ENCODE data around the gene SLC8A1.

Gene SLC8A1

GRCh38 chr2:40178971-40179370, 272.9 kb downstream of the SLC8A1 start:
- DNase-seq = no peak

GRCh38 chr2:40178171-40178778, 273.6 kb downstream of the SLC8A1 start:
- no peak for DNase-seq

- no peak for DNase-seq
These were observed 274.5 kb downstream of the SLC8A1 start for GRCh38 chr2:40177366-40177765.

GRCh38 chr2:40173276-40173675, 278.6 kb downstream of the SLC8A1 start:
- no peak for DNase-seq

- no peak for DNase-seq
These were observed 282.0 kb downstream of the SLC8A1 start for GRCh38 chr2:40169856-40170255.

GRCh38 chr2:40169430-40169829, 282.5 kb downstream of the SLC8A1 start:
- DNase-seq = no peak

GRCh38 chr2:40168546-40168945, 283.3 kb downstream of the SLC8A1 start:
- no peak for DNase-seq

- DNase-seq = no peak
These were observed 283.9 kb downstream of the SLC8A1 start for GRCh38 chr2:40168032-40168431.

GRCh38 chr2:40166006-40166405, 285.9 kb downstream of the SLC8A1 start:
- DNase-seq = no peak

- no peak for DNase-seq
These were observed 286.4 kb downstream of the SLC8A1 start for GRCh38 chr2:40165509-40165844.

GRCh38 chr2:40164736-40165508, 287.0 kb downstream of the SLC8A1 start:
- DNase-seq = no peak

GRCh38 chr2:40161986-40162385, 289.9 kb downstream of the SLC8A1 start:
- no peak for DNase-seq

GRCh38 chr2:40160751-40161218, 291.1 kb downstream of the SLC8A1 start:
- DNase-seq = no peak

- DNase-seq = no peak
These were observed 292.6 kb downstream of the SLC8A1 start for GRCh38 chr2:40159333-40159732.

GRCh38 chr2:40158781-40159180, 293.1 kb downstream of the SLC8A1 start:
- no peak for DNase-seq

- no peak for DNase-seq
These were observed 296.2 kb downstream of the SLC8A1 start for GRCh38 chr2:40155728-40156127.

- no peak for DNase-seq
These were observed 301.6 kb downstream of the SLC8A1 start for GRCh38 chr2:40150266-40150665.

GRCh38 chr2:40148334-40148733, 303.6 kb downstream of the SLC8A1 start:
- DNase-seq = no peak

- DNase-seq = no peak
These were observed 304.5 kb downstream of the SLC8A1 start for GRCh38 chr2:40147360-40147759.

GRCh38 chr2:40144022-40144421, 307.9 kb downstream of the SLC8A1 start:
- no peak for DNase-seq

- no peak for DNase-seq
These were observed 313.6 kb downstream of the SLC8A1 start for GRCh38 chr2:40138314-40138713.

- DNase-seq = no peak
These were observed 320.7 kb downstream of the SLC8A1 start for GRCh38 chr2:40131081-40131704.

- no peak for DNase-seq
These were observed 321.5 kb downstream of the SLC8A1 start for GRCh38 chr2:40130251-40130994.

- DNase-seq = no peak
These were observed 322.2 kb downstream of the SLC8A1 start for GRCh38 chr2:40129725-40130124.

Data from CD4-positive, alpha-beta T cell treated with Interleukin-17A for 1 hour (primary cell).